Measurements from ENCODE around the gene AGL. TPM values are rescaled to one million over a fixed set of nuclear protein-coding genes. Genes with fewer than 3 reads are reported as not detected.

AGL gene
- total and polyA plus RNA-seq, 2 of the 8 experiments (the other 6 are each of a cell fraction or from before 2014, with no cell fraction given), result 2.7 to 19.2 TPM

GRCh38 chr1:99869723-99870122 is 19.6 kb downstream of the AGL start (continued):
- TF ChIP-seq CHD7 (IDR thresholded peaks at IDR 0.05; ENCODE audit: insufficient replicate concordance, low read length), result no peak
- no peak for TF ChIP-seq CTCF (IDR thresholded peaks at IDR 0.05; ENCODE audit: control extremely low read depth in 1 of 3, insufficient read depth in 1 of 3, low read depth in 1 of 3, low read length in 3 of 3)
- no peak for TF ChIP-seq NRF1 (IDR thresholded peaks at IDR 0.05; ENCODE audit: low read depth, low read length)
- TF ChIP-seq BRCA1 (IDR thresholded peaks at IDR 0.05; ENCODE audit: low read depth, low read length), result no peak
- TF ChIP-seq BCL11A (IDR thresholded peaks at IDR 0.05; ENCODE audit: low read depth in 2 of 2, low read length in 2 of 2), result no peak
- no peak for TF ChIP-seq TBP (IDR thresholded peaks at IDR 0.05; ENCODE audit: low read depth, low read length)
- no peak for TF ChIP-seq SRF (IDR thresholded peaks at IDR 0.05; ENCODE audit: low read depth, low read length)
- TF ChIP-seq SP4 (IDR thresholded peaks at IDR 0.05; ENCODE audit: low read length), result no peak
- TF ChIP-seq RBBP5 (IDR thresholded peaks at IDR 0.05; ENCODE audit: borderline replicate concordance, low read depth, low read length), result no peak
